Epithelial cell of esophagus (primary cell): ENCODE results near the gene CMTM1.

ENCODE experiments used
- DNase-seq: peaks from one replicate; pipeline ENCODE4 v3.0.0; 2010; ENCODE audit warnings: low read depth
- H3K4me3 ChIP-seq: 2 replicates; pipeline ENCODE4 v1.5.1; 2011; ENCODE audit warnings: mild to moderate bottlenecking, low read length, control low read depth
- TF ChIP-seq, protein P1 (sequence below): IDR thresholded peaks from 2 replicates; pipeline ENCODE4 v1.5.1; 2011; ENCODE audit warnings: low read depth, mild to moderate bottlenecking, low read length, control low read depth, inconsistent platforms; ENCODE audit not compliant: insufficient read depth; ENCODE audit errors: missing control alignments

CMTM1 gene

DNA sequence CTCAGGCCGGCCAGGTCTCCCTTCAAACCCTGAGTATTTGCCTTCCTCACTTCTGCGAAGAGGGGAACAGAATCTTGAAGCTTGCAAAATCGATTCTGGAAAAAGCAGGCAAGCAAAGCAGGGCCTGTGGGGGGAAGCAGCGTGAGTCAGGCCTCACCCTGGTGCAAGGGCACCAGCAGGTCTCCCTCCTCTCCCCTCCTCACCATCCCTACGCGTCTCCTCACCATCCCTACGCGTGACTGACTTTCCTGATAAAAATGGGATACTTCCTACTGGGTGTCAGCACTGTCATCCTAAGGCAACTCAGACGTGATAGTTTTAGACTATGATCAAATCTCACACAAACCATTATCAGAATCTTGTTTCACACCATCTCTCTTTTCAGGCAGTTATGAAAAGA lies 50.4 kb downstream of the CMTM1 start:
- no peak overlapping the region for H3K4me3 ChIP-seq
- no peak for DNase-seq
- TF ChIP-seq, protein P1, sequence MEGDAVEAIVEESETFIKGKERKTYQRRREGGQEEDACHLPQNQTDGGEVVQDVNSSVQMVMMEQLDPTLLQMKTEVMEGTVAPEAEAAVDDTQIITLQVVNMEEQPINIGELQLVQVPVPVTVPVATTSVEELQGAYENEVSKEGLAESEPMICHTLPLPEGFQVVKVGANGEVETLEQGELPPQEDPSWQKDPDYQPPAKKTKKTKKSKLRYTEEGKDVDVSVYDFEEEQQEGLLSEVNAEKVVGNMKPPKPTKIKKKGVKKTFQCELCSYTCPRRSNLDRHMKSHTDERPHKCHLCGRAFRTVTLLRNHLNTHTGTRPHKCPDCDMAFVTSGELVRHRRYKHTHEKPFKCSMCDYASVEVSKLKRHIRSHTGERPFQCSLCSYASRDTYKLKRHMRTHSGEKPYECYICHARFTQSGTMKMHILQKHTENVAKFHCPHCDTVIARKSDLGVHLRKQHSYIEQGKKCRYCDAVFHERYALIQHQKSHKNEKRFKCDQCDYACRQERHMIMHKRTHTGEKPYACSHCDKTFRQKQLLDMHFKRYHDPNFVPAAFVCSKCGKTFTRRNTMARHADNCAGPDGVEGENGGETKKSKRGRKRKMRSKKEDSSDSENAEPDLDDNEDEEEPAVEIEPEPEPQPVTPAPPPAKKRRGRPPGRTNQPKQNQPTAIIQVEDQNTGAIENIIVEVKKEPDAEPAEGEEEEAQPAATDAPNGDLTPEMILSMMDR = no peak

DNA sequence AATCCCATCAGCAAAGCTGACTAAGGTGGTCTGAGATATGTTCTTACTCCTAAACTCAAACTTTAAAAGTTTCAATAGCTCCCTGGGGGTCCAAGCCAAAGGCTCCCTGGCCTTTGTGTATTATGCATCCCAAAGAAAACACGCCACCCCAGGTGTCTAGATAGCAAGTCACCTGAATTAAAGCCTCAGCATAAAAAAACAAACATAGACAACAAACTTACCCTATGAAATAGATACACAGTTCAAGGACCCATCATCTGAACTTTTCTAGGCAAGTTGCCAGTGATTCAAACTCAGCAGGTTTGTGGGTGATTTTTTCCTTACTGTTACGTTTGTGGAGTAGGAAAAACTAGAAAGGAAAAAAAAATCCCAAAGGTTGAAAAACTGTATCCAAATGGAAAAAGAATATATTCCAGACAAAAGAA lies 50.8 kb downstream of the CMTM1 start:
- TF ChIP-seq, protein P1 = no peak
- no peak for DNase-seq

DNA sequence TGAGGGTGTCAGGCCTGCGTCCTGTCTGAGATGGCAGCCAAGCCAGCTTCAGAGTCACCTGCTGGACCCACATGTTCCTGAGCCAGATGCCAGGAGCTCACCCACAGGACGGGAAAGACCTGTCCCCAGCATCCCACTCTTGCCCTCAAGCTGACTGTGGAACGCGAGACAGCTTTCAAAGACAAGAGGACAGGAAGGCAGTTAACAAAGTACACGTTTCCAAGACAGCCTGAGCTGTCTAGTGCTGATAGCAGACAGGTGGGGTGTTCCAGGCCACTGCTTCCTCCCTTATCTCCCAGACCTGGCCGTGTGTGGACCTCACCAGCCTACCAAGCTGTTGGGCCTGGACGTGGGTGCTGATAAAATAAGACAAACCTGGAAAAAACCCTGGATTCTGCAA lies 51.5 kb downstream of the CMTM1 start:
- H3K4me3 ChIP-seq = no peak overlapping the region

More for the DNA sequence above, 50.8 kb downstream of the CMTM1 start:
- no peak overlapping the region for H3K4me3 ChIP-seq

DNA sequence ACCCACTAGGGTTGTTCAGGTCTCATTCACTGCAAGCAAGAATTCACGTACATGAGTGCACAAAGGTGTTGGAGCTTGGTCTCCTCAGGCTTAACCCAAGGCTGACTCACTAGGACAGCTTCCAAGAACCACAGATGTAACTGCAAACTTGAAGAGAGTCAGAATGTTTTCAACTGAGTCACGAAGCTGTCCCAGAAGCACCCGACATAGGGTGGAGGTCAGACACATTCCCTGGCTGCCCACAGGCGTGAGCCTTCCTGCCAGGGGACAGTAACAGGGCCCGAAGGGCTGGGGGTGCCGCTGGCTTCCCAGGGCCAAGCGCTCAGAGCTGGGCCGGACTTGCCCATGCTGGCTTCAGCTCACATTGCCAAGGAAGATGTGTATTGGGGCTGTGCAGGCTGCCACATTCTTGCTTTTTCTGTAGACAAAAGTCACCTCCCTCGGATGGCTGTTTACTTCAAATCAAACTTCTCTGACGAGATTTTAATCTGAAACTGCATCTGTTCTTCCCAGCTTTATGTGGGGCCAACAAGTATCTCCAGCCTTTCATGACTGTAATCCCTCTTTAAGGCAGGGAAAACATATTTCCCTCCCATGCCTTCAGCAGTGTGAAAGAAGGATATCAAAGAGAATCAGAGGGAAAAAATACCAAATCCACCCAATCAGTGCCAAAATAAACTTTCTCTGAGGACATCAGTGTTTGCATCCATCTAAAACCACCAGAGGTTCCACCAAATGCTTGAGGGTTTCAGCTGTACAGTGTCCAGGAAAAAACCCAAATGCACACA lies 52.5 kb downstream of the CMTM1 start:
- peak; percentile 94 for DNase-seq
- TF ChIP-seq, protein P1 = no peak
- no peak overlapping the region for H3K4me3 ChIP-seq

More for the DNA sequence above, 51.5 kb downstream of the CMTM1 start:
- DNase-seq = no peak
- TF ChIP-seq, protein P1 = no peak

GRCh38 chr16:66619534-66620428 lies 53.5 kb downstream of the CMTM1 start:
- peak; percentile 36 for DNase-seq
- no peak overlapping the region for H3K4me3 ChIP-seq
- TF ChIP-seq, protein P1 = no peak

DNA sequence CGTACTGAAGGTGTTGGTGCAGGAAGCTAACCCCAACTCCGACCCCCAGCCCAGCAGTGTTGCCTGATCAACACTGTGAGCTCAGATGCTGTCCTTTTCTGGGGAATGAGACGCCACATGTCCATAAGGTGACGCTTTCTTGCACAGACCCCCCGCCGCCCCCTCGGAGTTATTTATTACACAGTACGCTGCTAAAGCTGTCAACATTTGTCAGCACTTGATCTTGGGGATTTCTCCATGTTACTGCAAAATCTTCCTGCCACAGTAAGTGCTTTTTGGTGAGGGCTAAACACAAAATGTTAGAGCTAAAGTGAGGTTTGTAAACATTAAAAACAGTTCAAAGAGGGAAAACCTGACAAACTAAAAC lies 54.2 kb downstream of the CMTM1 start:
- TF ChIP-seq, protein P1 = no peak
- H3K4me3 ChIP-seq = no peak overlapping the region
- no peak for DNase-seq

DNA sequence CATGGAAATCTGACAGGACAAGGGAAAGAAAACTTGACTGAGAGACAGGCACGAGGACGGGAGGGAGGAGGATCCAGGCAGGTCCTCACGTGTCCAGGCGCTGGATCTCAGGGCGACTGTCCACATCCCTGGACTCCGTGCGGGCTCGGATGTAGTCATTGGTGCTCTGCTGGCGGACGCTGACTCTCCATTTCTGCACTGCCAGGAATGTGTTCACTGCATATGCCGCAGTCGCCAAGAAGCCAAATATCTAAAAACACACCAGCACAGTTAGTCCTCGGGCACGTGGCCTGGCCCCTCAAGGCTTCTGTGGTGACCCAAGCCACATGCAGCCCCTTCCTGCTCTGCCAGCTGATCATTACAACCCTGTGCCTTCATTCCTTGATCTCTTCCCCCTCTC lies 55.7 kb downstream of the CMTM1 start:
- DNase-seq = no peak
- H3K4me3 ChIP-seq = no peak overlapping the region
- TF ChIP-seq, protein P1 = no peak
